NCI-H226 (cell line): ENCODE results near the gene HLA-DRA.

Source experiments
- DNase-seq: peaks from one replicate; pipeline ENCODE4 v3.0.0-alpha.2; 2015

HLA-DRA gene

DNA sequence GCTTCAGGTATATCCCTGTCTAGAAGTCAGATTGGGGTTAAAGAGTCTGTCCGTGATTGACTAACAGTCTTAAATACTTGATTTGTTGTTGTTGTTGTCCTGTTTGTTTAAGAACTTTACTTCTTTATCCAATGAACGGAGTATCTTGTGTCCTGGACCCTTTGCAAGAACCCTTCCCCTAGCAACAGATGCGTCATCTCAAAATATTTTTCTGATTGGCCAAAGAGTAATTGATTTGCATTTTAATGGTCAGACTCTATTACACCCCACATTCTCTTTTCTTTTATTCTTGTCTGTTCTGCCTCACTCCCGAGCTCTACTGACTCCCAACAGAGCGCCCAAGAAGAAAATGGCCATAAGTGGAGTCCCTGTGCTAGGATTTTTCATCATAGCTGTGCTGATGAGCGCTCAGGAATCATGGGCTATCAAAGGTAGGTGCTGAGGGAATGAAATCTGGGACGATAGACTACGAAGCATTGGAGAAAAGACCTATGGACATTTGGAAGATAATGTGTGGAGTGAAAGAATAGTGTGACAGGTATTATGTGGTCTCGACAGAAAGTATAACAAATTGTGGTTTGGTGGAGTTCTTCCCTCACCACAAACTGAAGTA lies at the start of gene HLA-DRA:
Gene HLA-DRA, plus strand, starts transcription at position 286 of the 613 bp plus-strand sequence. Its CDS starts 64 bp downstream, at position 350.
- DNase-seq: peak; percentile 8

DNA sequence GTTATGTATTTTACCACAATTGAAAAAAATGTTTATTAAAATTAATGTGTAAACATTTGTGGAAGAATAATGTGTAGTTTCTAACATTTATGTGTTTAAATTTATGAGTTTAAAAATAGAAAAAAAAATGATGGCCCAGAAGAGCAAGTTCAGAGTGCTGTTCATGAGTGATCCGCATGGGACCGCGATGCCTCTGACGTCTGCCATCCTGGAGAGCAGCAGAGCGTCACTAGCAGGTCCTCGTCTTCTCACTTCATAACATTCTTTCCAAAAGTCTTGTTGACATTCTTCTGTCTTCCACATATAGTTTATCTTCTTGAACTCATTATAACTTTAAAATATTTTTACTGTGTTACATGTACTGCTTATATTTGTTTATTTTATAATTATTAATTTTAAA lies 48.2 kb upstream of the HLA-DRA start:
- DNase-seq: no peak

- DNase-seq: peak; percentile 31
Measured at GRCh38 chr6:32393665-32394420, 45.8 kb upstream of the HLA-DRA start.

DNA sequence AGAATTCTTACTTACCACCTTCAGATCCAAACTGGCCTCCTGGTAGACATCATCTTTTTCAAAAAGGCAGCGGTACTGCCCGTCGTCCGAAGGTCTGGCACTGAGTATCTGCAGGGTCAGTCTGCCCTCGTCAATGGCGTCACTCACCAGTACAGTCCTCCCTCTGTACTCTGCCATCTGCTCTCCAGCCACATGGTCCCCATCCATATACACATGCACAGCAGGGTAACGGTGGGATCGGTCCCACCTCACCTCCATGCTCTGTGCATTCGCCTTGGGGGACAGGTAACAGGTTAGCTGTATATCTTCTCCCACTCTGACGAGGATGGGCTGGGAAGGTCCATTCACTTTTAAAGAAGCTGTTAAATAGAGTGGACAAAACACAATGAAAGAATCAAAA lies 43.7 kb upstream of the HLA-DRA start:
- DNase-seq: no peak

DNA sequence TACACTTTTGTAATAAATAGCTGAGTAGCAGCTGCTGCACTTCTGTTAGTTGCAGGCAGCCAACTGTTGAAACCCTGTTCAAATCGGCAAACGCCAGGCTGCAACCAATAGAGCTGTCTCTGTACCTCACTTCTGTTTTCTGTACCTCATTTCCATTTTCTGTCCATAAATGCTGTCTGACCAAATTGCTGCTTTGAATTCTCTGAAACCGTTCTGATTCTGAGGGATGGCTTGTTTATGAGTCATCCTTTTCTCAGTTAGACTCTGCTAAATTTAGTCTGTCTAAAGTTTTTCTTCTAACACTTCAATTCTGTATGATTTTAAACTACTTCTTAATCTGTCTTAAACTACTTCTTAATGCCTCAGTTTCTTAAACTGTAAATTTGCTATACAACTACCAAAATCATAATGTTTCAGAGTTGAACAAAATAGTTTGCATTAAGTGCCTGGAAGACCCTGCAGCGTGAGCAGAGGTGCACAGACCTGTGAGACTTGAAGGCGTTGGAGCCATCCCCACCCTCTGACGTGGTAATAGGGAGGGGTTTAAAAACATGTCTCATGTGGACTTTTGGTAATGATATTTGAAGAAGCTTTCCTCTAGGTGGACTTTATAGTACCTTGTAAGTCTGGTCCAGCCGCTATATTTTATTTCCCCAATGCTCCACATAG lies 42.3 kb upstream of the HLA-DRA start:
- DNase-seq: no peak

- no peak for DNase-seq
Measured at GRCh38 chr6:32401284-32401963, 38.3 kb upstream of the HLA-DRA start.

DNA sequence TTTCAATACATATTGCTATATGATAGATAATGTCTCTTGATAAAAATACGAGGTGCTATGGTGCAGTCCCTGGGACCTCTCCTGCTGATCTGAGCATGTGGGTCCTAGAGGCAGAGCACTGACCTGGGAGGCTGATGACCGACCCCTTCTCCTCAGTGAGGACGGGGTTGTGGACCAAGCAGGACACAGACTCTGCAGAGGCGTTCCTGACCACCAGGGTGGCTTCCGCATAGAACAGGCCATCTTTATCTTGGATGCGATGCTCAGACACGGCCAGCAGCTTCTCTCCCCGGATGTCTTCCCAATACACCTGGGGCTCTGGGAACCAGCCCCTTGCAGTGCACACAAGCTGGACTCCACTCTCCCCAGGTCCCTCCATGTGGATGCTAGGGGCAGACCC lies 36.9 kb upstream of the HLA-DRA start:
- no peak for DNase-seq

DNA sequence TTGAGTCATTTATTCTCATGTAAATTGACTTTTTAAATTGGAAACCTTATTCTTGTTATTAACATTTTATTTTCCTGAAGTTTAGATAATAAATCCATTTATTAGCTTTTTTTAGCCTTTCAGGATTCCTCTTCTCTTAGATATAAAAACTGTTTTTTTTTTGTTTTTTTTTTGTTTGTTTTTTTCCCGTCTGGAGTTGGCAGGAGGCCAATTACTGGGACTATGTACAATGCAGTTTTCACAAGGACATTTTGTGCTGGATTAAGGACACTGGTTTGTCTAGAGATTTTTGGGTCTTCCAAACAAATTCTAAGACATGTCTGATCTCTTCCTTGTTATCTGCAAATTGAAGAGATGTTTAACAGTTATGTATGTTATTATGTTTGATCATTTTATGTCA lies 34.0 kb upstream of the HLA-DRA start:
- no peak for DNase-seq

GRCh38 chr6:32406197-32406596 lies 33.5 kb upstream of the HLA-DRA start:
- no peak for DNase-seq

- no peak for DNase-seq
Measured at GRCh38 chr6:32406857-32407256, 32.8 kb upstream of the HLA-DRA start, which contains the start of gene BTNL2. Gene BTNL2, minus strand, starts transcription at chr6:32407181. Its CDS starts 58 bp downstream, at chr6:32407123.

GRCh38 chr6:32410906-32411305 lies 28.8 kb upstream of the HLA-DRA start:
- no peak for DNase-seq

- DNase-seq: no peak
Measured at GRCh38 chr6:32411566-32412327, 27.9 kb upstream of the HLA-DRA start.

DNA sequence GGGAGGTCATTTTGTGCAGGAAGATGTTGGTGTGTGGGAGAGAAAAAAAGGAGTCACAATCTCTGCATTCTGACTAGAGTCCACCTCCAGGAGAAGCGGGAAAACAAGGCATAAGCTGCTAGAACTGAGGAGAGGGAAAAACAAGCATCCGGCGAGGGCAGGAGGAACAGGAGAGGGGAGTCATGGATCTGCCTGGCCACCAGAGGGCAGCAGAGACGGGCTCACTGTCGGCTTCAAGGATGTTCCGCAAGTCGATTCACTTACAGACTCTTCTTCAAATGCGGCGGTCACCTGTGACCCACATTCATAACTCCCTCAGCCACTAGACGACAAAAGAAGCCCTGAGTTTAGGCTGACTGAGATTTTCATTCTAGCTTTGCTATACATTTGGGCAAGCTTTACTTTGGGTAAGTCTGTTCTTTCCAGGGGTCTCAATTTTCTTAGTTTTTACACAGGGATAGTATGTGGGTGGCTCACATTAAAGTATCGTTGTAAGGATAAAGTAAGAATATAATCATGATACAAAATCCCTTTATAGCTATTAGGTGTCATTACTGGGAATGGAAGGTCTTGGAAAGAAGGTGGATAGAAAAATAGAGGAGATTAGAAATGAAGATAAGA lies 26.1 kb upstream of the HLA-DRA start:
- peak; percentile 31 for DNase-seq

DNA sequence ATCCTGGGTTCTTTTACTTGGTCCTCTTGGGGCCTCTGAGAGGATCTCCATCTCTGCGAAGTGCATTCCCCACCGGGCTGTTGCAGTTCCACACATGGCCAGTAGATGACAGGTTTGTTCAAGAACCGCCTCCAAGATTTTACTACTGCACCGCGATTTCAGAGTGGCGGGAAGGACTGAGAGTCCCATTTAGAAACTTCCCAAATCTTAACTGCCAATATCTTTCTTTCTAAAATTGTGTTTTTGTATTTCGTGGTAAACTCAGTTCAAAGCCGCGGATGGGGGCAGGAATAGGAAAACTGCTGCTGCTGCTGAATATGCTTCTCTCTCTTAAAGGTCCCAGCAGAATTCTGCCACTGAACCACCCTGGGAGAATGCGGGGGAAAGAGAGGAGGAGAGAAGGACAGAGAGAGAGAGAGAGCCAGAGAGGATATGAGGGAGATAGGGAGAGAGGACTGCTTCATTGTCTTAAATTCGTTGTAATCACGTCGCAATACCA lies 24.1 kb upstream of the HLA-DRA start:
- peak; percentile 54 for DNase-seq

DNA sequence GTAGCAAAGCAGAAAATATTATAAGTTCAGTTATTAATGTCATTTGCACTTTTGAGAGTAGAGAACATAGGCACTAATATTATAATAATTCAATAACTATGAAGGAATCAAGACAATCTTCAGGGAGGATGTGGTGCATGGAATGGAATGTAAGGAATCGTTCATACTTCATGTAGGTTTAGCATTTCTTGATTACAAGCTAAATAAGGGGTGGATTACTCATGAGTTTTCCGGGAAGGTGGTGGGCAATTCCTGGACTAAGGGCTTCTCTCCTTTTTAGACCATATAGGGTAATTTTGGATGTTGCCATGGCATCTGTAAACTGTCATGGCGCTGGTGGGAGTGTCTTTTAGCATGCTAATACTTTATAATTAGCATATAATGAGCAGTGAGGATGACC lies 23.7 kb upstream of the HLA-DRA start:
- peak; percentile 46 for DNase-seq

GRCh38 chr6:32424589-32425300 lies 14.9 kb upstream of the HLA-DRA start:
- peak; percentile 20 for DNase-seq

DNA sequence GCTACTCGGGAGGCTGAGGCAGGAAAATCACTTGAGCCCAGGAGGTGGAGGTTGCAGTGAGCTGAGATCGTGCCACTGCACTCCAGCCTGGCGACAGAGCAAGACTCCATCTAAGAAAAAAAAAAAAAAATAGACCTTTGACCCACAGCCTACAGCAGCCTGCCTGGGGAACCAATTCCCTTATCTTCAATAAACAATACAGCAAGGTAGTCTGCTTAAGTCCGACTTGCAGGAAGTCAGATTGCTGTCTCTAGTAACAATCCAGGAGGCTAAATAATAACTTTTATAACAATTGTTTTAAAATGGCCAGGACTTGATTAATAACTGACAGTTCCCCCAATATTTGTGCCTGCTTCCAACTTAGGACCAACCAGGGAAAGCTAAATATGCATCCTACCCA lies 13.3 kb upstream of the HLA-DRA start:
- DNase-seq: no peak

- no peak for DNase-seq
Measured at GRCh38 chr6:32427218-32427617, 12.5 kb upstream of the HLA-DRA start.

GRCh38 chr6:32427934-32428474 lies 11.7 kb upstream of the HLA-DRA start:
- DNase-seq: no peak

DNA sequence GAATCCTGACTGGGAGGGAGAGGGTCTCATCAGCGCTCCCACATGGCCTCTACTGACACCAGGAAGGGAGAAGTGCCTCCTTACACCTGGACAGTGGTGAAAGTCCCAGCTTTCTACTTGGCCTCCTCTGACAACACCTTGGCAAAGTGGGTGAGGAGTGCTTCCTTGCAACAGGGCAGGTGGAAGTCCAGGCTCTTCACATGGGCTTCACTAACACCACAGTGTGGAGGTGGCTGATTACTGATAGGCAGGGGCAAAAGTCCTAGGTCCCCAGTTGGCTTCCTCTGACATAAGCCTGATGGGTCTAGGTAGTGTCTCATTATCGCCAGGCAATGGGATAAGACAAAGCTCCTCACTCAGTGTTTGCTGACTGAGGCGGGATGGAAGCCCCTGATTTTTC lies 9.5 kb upstream of the HLA-DRA start:
- DNase-seq: no peak

DNA sequence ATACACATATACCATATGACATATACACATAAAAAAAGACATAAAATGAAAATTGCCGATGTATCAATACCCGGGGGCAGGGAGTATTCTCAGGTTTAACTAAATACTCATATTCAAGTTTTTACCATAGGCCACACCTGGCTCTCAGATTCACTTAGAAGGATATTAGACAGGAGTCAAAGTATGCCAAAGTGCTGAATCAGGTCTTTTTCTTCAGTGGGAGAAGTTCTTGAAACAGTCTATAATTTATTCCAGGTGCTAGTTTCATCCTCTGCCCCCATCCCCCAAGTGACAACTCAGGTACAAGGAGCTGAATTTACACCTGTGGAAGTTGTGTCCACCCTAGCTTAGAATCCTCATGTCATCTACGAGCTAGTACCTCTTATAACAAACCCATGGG lies 8.5 kb upstream of the HLA-DRA start:
- DNase-seq: no peak
